ENCODE data around the gene JARID2. TPM values are rescaled to one million over a fixed set of nuclear protein-coding genes. Genes with fewer than 3 reads are reported as not detected.

Gene JARID2
- total and polyA plus RNA-seq, 2 of the 13 experiments (the other 11 are each of a cell fraction or from before 2014, with no cell fraction given) = 7.5 to 10.3 TPM

DNA sequence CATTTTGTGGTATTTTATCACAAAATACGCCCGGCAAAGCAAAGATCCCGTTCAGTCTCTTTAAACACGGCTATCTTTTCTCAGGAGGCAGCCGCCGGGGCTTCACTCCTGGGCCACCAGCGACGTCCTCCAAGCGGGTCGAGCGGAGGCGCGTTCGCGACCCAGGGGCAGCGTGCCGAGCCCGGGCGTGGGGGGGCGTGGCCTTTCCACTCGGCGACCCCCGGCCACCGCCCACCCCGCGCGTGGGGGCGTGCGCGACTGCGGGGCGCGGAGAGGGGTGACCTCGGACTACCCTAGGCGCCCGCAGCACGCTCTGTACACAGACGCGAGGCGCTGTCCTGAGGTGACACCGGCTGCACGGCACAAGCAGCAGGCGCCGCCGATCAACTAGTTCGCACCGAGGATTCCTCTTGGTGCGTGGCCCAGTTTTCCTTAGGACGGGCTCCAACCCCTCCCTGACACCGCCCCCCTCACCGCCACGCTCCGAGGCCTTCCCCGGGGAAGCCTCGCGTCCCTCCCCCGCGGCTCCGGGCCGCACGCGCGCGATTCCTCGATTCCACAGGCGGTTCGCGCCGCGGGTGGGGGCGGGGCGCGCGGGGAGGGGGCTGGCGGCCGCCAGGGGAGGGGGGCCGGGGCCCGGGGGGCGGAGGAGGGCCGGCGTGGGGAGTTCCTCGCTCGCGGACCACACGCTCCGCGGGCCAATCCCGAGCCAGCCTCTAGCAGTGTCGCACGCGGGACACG, 1.1 kb upstream of the JARID2 start (continued):
- TF ChIP-seq, protein P1, sequence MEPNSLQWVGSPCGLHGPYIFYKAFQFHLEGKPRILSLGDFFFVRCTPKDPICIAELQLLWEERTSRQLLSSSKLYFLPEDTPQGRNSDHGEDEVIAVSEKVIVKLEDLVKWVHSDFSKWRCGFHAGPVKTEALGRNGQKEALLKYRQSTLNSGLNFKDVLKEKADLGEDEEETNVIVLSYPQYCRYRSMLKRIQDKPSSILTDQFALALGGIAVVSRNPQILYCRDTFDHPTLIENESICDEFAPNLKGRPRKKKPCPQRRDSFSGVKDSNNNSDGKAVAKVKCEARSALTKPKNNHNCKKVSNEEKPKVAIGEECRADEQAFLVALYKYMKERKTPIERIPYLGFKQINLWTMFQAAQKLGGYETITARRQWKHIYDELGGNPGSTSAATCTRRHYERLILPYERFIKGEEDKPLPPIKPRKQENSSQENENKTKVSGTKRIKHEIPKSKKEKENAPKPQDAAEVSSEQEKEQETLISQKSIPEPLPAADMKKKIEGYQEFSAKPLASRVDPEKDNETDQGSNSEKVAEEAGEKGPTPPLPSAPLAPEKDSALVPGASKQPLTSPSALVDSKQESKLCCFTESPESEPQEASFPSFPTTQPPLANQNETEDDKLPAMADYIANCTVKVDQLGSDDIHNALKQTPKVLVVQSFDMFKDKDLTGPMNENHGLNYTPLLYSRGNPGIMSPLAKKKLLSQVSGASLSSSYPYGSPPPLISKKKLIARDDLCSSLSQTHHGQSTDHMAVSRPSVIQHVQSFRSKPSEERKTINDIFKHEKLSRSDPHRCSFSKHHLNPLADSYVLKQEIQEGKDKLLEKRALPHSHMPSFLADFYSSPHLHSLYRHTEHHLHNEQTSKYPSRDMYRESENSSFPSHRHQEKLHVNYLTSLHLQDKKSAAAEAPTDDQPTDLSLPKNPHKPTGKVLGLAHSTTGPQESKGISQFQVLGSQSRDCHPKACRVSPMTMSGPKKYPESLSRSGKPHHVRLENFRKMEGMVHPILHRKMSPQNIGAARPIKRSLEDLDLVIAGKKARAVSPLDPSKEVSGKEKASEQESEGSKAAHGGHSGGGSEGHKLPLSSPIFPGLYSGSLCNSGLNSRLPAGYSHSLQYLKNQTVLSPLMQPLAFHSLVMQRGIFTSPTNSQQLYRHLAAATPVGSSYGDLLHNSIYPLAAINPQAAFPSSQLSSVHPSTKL (CRISPR knock-in tag; IDR thresholded peaks at IDR 0.05) = peak; percentile 21; the same call in 1 of the 2 replicates
- TF ChIP-seq KAT2B (IDR thresholded peaks at IDR 0.05; ENCODE audit: borderline replicate concordance, low read depth, low read length) (no peak), HNF4G (IDR thresholded peaks at IDR 0.05; ENCODE audit: borderline replicate concordance, low read depth, low read length) (no peak), HNF4G (CRISPR knock-in tag; IDR thresholded peaks at IDR 0.05; ENCODE audit: borderline replicate concordance, low read depth) (peak; percentile 38), ZNF550 (CRISPR knock-in tag; IDR thresholded peaks at IDR 0.05; ENCODE audit: borderline replicate concordance) (0 out of 2 replicates have a peak, but pooled peaks have one; percentile 36), MTA1 (CRISPR knock-in tag; IDR thresholded peaks at IDR 0.05; ENCODE audit: borderline replicate concordance) (peak; percentile 73; the same call in 1 of the 2 replicates), U2AF1 (optimal IDR thresholded peaks at IDR 0.05; ENCODE audit: low read depth, low read length) (no peak), SMC3 (IDR thresholded peaks at IDR 0.05; ENCODE audit: low read length) (no peak), ZNF256 (CRISPR knock-in tag; conservative IDR thresholded peaks at IDR 0.05) (no peak), NCOA1 (CRISPR knock-in tag; IDR thresholded peaks at IDR 0.05) (no peak), ZC3H4 (CRISPR knock-in tag; IDR thresholded peaks at IDR 0.05; ENCODE audit: borderline replicate concordance) (peak; percentile 52; the same call in 1 of the 2 replicates), NR1H2 (CRISPR knock-in tag; IDR thresholded peaks at IDR 0.05; ENCODE audit: borderline replicate concordance, low read depth) (0 out of 2 replicates have a peak, but pooled peaks have one; percentile 41), ZNF331 (CRISPR knock-in tag; IDR thresholded peaks at IDR 0.05) (0 out of 2 replicates have a peak, but pooled peaks have one; percentile 10), CCAR2 (optimal IDR thresholded peaks at IDR 0.05; ENCODE audit: low read depth, low read length) (no peak), KLF15 (CRISPR knock-in tag; IDR thresholded peaks at IDR 0.05; ENCODE audit: borderline replicate concordance) (peak; percentile 57; the same call in 1 of the 2 replicates), KLF13 (CRISPR knock-in tag; IDR thresholded peaks at IDR 0.05) (no peak), ZNF558 (CRISPR knock-in tag; IDR thresholded peaks at IDR 0.05; ENCODE audit: borderline replicate concordance) (peak; percentile 93), FOSL1 (CRISPR knock-in tag; IDR thresholded peaks at IDR 0.05; ENCODE audit: borderline replicate concordance) (no peak), ATF7 (IDR thresholded peaks at IDR 0.05) (no peak), ATF7 (CRISPR knock-in tag; IDR thresholded peaks at IDR 0.05) (no peak), NFE2L1 (CRISPR knock-in tag; IDR thresholded peaks at IDR 0.05; ENCODE audit: borderline replicate concordance) (0 out of 2 replicates have a peak, but pooled peaks have one; percentile 30), ZNF3 (CRISPR knock-in tag; IDR thresholded peaks at IDR 0.05) (no peak)
- TF ChIP-seq, protein P2, sequence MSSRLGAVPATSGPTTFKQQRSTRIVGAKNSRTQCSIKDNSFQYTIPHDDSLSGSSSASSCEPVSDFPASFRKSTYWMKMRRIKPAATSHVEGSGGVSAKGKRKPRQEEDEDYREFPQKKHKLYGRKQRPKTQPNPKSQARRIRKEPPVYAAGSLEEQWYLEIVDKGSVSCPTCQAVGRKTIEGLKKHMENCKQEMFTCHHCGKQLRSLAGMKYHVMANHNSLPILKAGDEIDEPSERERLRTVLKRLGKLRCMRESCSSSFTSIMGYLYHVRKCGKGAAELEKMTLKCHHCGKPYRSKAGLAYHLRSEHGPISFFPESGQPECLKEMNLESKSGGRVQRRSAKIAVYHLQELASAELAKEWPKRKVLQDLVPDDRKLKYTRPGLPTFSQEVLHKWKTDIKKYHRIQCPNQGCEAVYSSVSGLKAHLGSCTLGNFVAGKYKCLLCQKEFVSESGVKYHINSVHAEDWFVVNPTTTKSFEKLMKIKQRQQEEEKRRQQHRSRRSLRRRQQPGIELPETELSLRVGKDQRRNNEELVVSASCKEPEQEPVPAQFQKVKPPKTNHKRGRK (CRISPR knock-in tag; IDR thresholded peaks at IDR 0.05) = 0 out of 2 replicates have a peak, but pooled peaks have one; percentile 10

Measured in HepG2 (cell line).